GM10847 (cell line): ENCODE data around the gene GSX1.

Experiments
- POLR2A ChIP-seq: IDR thresholded peaks from 2 replicates; pipeline ENCODE4 v1.6.1; 2011; ENCODE audit not compliant: insufficient read length; ENCODE audit errors: extremely low read depth

Gene GSX1

GRCh38 chr13:27791146-27791900, 960 bp upstream of the GSX1 start:
- TF ChIP-seq POLR2A, result no peak

DNA sequence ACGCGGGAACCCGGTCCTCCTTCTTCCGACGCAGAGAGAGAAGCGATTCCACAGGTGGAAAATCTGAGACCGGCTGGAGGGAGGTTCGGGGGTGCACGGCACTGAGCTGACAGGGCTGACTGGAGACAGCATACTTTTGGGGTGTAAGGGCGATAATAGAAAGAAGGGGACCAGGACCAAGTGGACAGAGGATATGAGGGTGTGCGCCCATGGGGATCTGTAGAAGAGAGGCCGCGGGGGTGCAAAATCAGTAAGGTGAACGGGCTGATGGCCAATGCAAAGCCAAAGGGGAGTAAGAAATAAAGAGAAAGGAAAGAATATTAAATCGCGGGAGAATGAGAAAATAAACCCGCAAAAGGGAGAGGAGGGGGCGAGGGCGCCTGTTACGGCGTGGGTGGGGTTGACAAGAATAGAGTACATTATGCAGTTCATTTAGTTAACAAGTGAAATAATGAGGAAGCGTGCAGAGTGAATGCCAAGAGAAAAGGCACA, 336 bp upstream of the GSX1 start:
- TF ChIP-seq POLR2A, result no peak

DNA sequence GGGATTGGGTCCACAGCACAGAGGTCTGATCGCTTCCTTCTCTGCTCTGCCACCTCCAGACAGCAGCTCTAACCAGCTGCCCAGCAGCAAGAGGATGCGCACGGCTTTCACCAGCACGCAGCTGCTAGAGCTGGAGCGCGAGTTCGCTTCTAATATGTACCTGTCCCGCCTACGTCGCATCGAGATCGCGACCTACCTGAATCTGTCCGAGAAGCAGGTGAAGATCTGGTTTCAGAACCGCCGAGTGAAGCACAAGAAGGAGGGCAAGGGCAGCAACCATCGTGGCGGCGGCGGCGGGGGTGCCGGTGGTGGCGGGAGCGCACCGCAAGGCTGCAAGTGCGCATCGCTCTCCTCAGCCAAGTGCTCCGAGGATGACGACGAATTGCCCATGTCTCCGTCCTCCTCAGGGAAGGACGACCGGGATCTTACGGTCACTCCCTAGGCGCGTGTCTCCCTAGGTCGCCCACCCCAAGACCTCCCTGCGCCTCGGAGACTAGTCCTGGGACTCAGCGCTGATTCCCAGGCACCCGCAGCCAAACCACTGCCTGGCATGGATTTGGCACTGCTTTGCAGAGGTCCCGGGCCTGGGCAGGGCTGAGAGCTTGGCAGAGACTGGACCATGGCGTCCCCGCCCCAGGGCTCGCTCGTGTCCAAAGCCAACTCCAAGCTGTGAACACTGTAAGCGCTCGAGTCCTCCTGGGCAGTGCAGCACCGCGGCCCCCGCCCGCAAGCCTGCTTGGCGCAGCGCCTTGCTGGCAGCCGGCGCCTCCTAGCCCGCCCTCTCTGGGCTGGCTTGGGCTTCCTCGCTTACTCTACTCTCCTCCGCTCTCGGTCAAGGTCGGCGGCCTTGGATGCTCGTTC, 1.5 kb downstream of the GSX1 start:
- TF ChIP-seq POLR2A, result no peak

GRCh38 chr13:27794368-27794691, 2.0 kb downstream of the GSX1 start:
- no peak for TF ChIP-seq POLR2A

GRCh38 chr13:27794921-27795717, 2.8 kb downstream of the GSX1 start:
- no peak for TF ChIP-seq POLR2A

- no peak for TF ChIP-seq POLR2A
Measured at GRCh38 chr13:27795718-27796019, 3.4 kb downstream of the GSX1 start.

- no peak for TF ChIP-seq POLR2A
Measured at GRCh38 chr13:27796544-27797227, 4.4 kb downstream of the GSX1 start.

GRCh38 chr13:27797228-27797624, 4.9 kb downstream of the GSX1 start:
- no peak for TF ChIP-seq POLR2A

DNA sequence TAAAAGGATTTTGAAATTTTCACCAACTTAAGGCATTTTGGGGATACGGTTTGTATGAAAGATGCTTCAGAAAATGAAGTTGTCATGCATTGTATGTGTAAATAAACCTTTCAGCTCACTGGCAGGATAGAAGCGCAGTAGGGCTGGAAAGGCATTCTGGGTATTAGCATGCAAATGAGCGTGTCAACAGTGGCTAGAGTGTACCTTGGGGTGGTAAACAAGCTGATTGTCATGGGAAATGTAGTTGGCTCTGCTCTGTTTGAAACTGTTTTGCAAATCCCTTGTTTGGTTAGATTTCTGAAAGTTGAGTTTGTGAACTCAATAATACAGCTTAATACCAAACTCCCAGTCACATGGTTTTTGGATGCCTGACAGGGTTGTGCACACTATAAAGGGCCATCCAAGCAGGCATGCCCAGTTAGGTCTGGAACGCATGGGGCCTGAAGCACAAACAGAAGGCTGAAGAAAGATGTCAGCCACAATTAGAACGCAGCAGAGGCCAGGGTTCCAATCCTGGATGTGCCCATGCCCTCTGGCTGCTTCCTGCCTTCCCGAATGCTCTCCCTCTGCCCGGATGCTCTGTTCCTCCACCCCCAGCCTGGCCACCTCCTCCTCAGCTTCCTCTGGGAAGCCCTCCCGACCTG, 14.6 kb downstream of the GSX1 start:
- no peak for TF ChIP-seq POLR2A

DNA sequence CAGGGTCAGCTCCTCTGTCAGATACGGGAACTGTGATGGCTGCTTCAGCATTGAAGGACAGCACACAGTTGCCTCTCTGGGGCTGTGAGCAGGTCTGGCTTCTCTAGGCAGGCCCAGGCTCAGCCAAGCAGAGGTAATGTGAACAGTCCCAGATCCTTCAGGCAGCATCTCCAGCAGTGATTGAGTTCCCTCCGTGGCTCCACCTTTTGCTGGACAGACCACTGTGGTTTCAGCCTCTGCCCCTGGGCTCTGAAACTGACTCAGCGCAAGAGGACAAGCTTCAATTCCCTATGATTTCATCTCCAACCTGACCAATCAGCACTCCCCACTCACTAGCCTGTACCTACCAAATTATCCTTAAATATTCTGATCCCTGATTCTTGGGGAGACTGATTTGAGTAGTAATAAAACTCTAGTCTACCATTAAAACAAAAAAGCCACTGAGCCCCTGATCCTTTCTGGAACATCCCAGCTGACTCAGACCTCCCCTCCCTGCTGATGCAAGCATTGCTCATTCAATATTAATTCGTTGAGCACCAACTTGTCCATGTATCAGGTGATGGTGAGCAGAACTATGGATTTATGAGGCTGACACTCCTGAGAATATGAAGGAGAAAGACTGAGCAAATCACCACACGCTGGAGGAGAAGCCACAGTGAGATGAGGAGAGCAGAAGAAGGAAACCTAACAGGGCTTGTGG, 16.7 kb downstream of the GSX1 start:
- no peak for TF ChIP-seq POLR2A

GRCh38 chr13:27810009-27810408, 17.7 kb downstream of the GSX1 start:
- no peak for TF ChIP-seq POLR2A

GRCh38 chr13:27810461-27810860, 18.2 kb downstream of the GSX1 start:
- TF ChIP-seq POLR2A, result no peak

DNA sequence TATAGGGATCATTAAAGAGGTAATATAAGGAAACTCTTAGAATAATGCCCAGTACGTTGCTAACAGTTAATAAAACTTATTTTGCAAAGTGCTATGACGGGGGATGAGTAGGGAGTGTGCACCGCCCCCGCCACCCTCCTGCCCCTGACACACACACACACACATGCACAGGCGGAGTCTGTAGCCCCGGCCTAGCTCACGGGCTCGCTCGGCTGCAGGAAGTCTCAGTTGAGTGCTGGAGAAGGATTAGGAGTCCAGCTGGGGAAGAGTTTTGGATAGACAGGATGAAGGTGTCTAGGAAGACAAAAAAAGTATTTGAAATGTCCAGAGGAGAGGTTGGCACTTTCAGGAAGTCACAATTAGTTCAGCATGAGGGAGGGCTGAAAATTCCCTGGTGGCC, 21.5 kb downstream of the GSX1 start:
- no peak for TF ChIP-seq POLR2A
